A549 (cell line): ENCODE data around the gene SPRED3. TPM values are rescaled to one million over a fixed set of nuclear protein-coding genes. Genes with fewer than 3 reads are reported as not detected.

Experiments used
- ATAC-seq, 2 experiments: fragments of 200-7000 bp in 1 of 2; fragments of >200 bp in 1 of 2; cut with Nextera tagmentation in 1 of 2; cut with Tn5 transposase in 1 of 2; 3 replicates each; pipeline versions ENCODE4 v1.8.0 to v1.9.1; 2018 to 2020; ENCODE audit warnings: mild to moderate bottlenecking in 1 of 2, moderate library complexity in 1 of 2
- CTCF ChIA-PET: fragments of 300-600 bp; sonication (Branson Sonifier 250); formaldehyde crosslinking; extraction: SDS; loops from one replicate; lab custom pipeline; 2021; ENCODE audit warnings: antibody characterized with exemption, inconsistent platforms; lab: Yijun Ruan, JAX
- POLR2A ChIA-PET: fragments of 350-600 bp; formaldehyde crosslinking; extraction: SDS; loops from one replicate; lab custom pipeline; 2021; ENCODE audit warnings: antibody characterized with exemption, inconsistent platforms; lab: Yijun Ruan, JAX
- DNase-seq, 2 experiments: peaks; one replicate each; pipeline versions ENCODE4 v3.0.0 to v3.0.0-alpha.2; 2011 to 2016; ENCODE audit warnings: low read depth in 1 of 2, low spot score in 1 of 2
- FAIRE-seq: peaks from 2 replicates; lab custom pipeline; 2011; peaks lifted over from hg19 to GRCh38; lab: Jason Lieb, UNC
- H3K27ac ChIP-seq, 2 experiments: fragments of >200 bp; sonication (Bioruptor Twin); formaldehyde crosslinking; 3 replicates each; pipeline ENCODE4 v1.5.1; 2016 to 2017
- H3K4me1 ChIP-seq: fragments of >200 bp; sonication (Bioruptor Twin); formaldehyde crosslinking; 3 replicates; pipeline ENCODE4 v1.6.1; 2016
- H3K4me2 ChIP-seq: fragments of >200 bp; sonication (Bioruptor Twin); formaldehyde crosslinking; 3 replicates; pipeline ENCODE4 v1.6.1; 2016
- H3K4me3 ChIP-seq: fragments of >200 bp; sonication (Bioruptor Twin); formaldehyde crosslinking; 3 replicates; pipeline ENCODE4 v1.5.1; 2016
- H3K9me3 ChIP-seq: fragments of >200 bp; sonication (Bioruptor Twin); formaldehyde crosslinking; 3 replicates; pipeline ENCODE4 v1.6.1; 2016
- BHLHE40 ChIP-seq: IDR thresholded peaks from 2 replicates; pipeline ENCODE4 v1.6.1; 2012; ENCODE audit warnings: low read depth, low read length, inconsistent platforms
- FOSB ChIP-seq: fragments of 250-450 bp; sonication (Bioruptor Pico); IDR thresholded peaks from 2 replicates; pipeline ENCODE4 v1.5.0; 2020; ENCODE audit warnings: mild to moderate bottlenecking, moderate library complexity
- FOXS1 ChIP-seq: fragments of 250-450 bp; sonication (Bioruptor Pico); IDR thresholded peaks from 2 replicates; pipeline ENCODE4 v1.5.0; 2020; ENCODE audit warnings: mild to moderate bottlenecking, moderate library complexity
- HMGXB4 ChIP-seq: fragments of 250-450 bp; sonication (Bioruptor Pico); IDR thresholded peaks from 2 replicates; pipeline ENCODE4 v1.5.0; 2021; ENCODE audit warnings: mild to moderate bottlenecking, moderate library complexity, borderline replicate concordance
- JUN ChIP-seq, 2 experiments: fragments of >200 bp; sonication (Bioruptor Twin); formaldehyde crosslinking; IDR thresholded peaks; 2 replicates in 1 of 2; 3 replicates in 1 of 2; pipeline ENCODE4 v1.6.1; 2016 to 2017
- KDM5A ChIP-seq: fragments of 200-600 bp; sonication (generic); IDR thresholded peaks from 2 replicates; pipeline ENCODE4 v1.6.1; 2016; ENCODE audit warnings: antibody characterized with exemption, mild to moderate bottlenecking
- MAFK ChIP-seq: fragments of 450-650 bp; IDR thresholded peaks from 2 replicates; pipeline ENCODE4 v1.6.1; 2014; ENCODE audit not compliant: partially characterized antibody
- MAX ChIP-seq: IDR thresholded peaks from 2 replicates; pipeline ENCODE4 v1.6.1; 2012
- NFE2L2 ChIP-seq: fragments of 150-350 bp; conservative IDR thresholded peaks from 2 replicates; pipeline ENCODE4 v1.6.1; 2014; ENCODE audit warnings: low read length
- PBX3 ChIP-seq: IDR thresholded peaks from 2 replicates; pipeline ENCODE4 v1.6.1; 2012
- POLR2A ChIP-seq: IDR thresholded peaks from 2 replicates; pipeline ENCODE4 v1.6.1; 2012; ENCODE audit warnings: mild to moderate bottlenecking, low read length
- RARB ChIP-seq: fragments of 250-450 bp; sonication (Bioruptor Pico); IDR thresholded peaks from 2 replicates; pipeline ENCODE4 v1.8.0; 2021; ENCODE audit warnings: mild to moderate bottlenecking, moderate library complexity
- REST ChIP-seq: fragments of 200-600 bp; sonication (generic); IDR thresholded peaks from 2 replicates; pipeline ENCODE4 v1.6.1; 2016; ENCODE audit warnings: antibody characterized with exemption, mild to moderate bottlenecking, moderate library complexity
- SREBF2 ChIP-seq: fragments of 450-650 bp; IDR thresholded peaks from 2 replicates; pipeline ENCODE4 v1.6.1; 2014; ENCODE audit warnings: mild to moderate bottlenecking, moderate library complexity
- ZFP36 ChIP-seq: fragments of 450-650 bp; IDR thresholded peaks from 2 replicates; pipeline ENCODE4 v1.6.1; 2014; ENCODE audit warnings: borderline replicate concordance; ENCODE audit not compliant: partially characterized antibody
- WGBS: methylation state at CpG from one replicate; pipeline ENCODE4 v1.1.6; 2017; ENCODE audit errors: missing lambda C conversion rate; 5-methylcytosine and 5-hydroxymethylcytosine counted together
- polyA plus RNA-seq, 4 experiments: library from polyadenylated mRNA; depleted of rRNA in 3 of 4; stranded (reverse); fragments of >200 nt; fragmentation: RNase III in 1 of 4; extraction: RNeasy Plus Mini Kit Qiagen cat#74134 plus additional on column Dnase treatment in 1 of 4; gene quantifications; 2 replicates in 3 of 4; 3 replicates in 1 of 4; pipeline ENCODE4 v1.2.3, GENCODE V29; 2011 to 2017

SPRED3 gene
- polyA plus RNA-seq, 2 of the 4 experiments (the other 2 are of a cell fraction), result 2.8 to 3.0 TPM

- POLR2A ChIA-PET, result interaction anchor here (0.6 to 1.5 kb wide), 4 partner anchors 9 to 391 kb away, joined by 3 to 8 read pairs (median 6); partner anchors contain the start of genes GGN, PSMD8 and SPRED3
- no peak for FAIRE-seq
- H3K4me1 ChIP-seq, result peaks cover 9% of the 10 kb centered on the region
- no peak overlapping the region for H3K4me2 ChIP-seq
- no peak overlapping the region for H3K4me3 ChIP-seq
- CTCF ChIA-PET, result interaction anchor here (1.0 to 14.1 kb wide), 8 partner anchors 9 to 532 kb away, joined by 4 to 254 read pairs (median 7); partner anchors contain the start of genes CATSPERG, GGN, MRPS12 and SARS2
- WGBS, result 47% methylated on average over 9 of the region's 9 CpGs
- DNase-seq, result no peak
- no peak for TF ChIP-seq SREBF2
- TF ChIP-seq REST, result no peak
- no peak for TF ChIP-seq JUN (IDR thresholded peaks at IDR 0.05)
- TF ChIP-seq KDM5A, result no peak
- TF ChIP-seq HMGXB4 (CRISPR knock-in tag), result no peak
- no peak for TF ChIP-seq RARB (CRISPR knock-in tag)
- no peak for TF ChIP-seq ZFP36
- TF ChIP-seq BHLHE40, result no peak
- TF ChIP-seq FOSB (CRISPR knock-in tag), result no peak
- no peak for TF ChIP-seq MAX
- no peak for TF ChIP-seq NFE2L2
- TF ChIP-seq FOXS1, result no peak
- ATAC-seq, result no peak
- no peak overlapping the region for H3K27ac ChIP-seq
- no peaks in the 10 kb centered on the region for H3K9me3 ChIP-seq
Measured at GRCh38 chr19:38399081-38399480, 10.6 kb downstream of the SPRED3 start.

GRCh38 chr19:38399537-38399936 lies 11.0 kb downstream of the SPRED3 start:
- H3K4me3 ChIP-seq, result no peak overlapping the region
- 74% methylated on average over 1 of the region's 1 CpG for WGBS
- ATAC-seq, result no peak
- CTCF ChIA-PET, result interaction anchor here (0.7 to 14.1 kb wide), 17 partner anchors 9 to 600 kb away, joined by 3 to 254 read pairs (median 4); partner anchors contain the start of genes CATSPERG, GGN, MRPS12 and SARS2
- TF ChIP-seq PBX3 (no peak), MAFK (no peak), FOSB (CRISPR knock-in tag) (no peak)
- FAIRE-seq, result peak; percentile 43
- no peak overlapping the region for H3K27ac ChIP-seq
- POLR2A ChIA-PET, result interaction anchor here (1.1 to 1.5 kb wide), 4 partner anchors 10 to 219 kb away, joined by 3 to 8 read pairs (median 4); partner anchors contain the start of genes EIF3K, GGN, PSMD8 and SPRED3
- peaks cover 10% of the 10 kb centered on the region for H3K4me1 ChIP-seq
- no peaks in the 10 kb centered on the region for H3K9me3 ChIP-seq
- DNase-seq, result no peak
- H3K4me2 ChIP-seq, result no peak overlapping the region

- FAIRE-seq (no peak), ATAC-seq (no peak), DNase-seq (no peak)
- Histone ChIP-seq H3K4me3 (no peak overlapping the region), H3K4me1 (peaks cover 10% of the 10 kb centered on the region), H3K27ac (no peak overlapping the region), H3K9me3 (no peaks in the 10 kb centered on the region), H3K4me2 (no peak overlapping the region)
- WGBS, result 85% methylated on average over 5 of the region's 5 CpGs
- CTCF ChIA-PET, result interaction anchor here (0.7 to 14.1 kb wide), 18 partner anchors 8 to 600 kb away, joined by 3 to 254 read pairs (median 4); partner anchors contain the start of genes CATSPERG, GGN, MRPS12 and SARS2
- TF ChIP-seq POLR2A (0 out of 2 replicates have a peak, but pooled peaks have one; percentile 7), SREBF2 (no peak)
- POLR2A ChIA-PET, result interaction anchor here (0.6 to 1.5 kb wide), 5 partner anchors 10 to 361 kb away, joined by 3 to 8 read pairs (median 3); partner anchors contain the start of genes EIF3K, GGN, PSMD8 and SPRED3
Measured at GRCh38 chr19:38400361-38400760, 11.9 kb downstream of the SPRED3 start.
